ENCODE data around the gene CRTC1. TPM values are rescaled to one million over a fixed set of nuclear protein-coding genes. Genes with fewer than 3 reads are reported as not detected.
"Not testable (repeated sequence)": the region's sequence is repeated elsewhere in the genome, so short reads cannot be mapped to it uniquely, and the experiment has no call there.

CRTC1 gene
- total RNA-seq, 4 donors from 2014 or later: 2.4 to 17.5 (median 6.7) TPM

DNA sequence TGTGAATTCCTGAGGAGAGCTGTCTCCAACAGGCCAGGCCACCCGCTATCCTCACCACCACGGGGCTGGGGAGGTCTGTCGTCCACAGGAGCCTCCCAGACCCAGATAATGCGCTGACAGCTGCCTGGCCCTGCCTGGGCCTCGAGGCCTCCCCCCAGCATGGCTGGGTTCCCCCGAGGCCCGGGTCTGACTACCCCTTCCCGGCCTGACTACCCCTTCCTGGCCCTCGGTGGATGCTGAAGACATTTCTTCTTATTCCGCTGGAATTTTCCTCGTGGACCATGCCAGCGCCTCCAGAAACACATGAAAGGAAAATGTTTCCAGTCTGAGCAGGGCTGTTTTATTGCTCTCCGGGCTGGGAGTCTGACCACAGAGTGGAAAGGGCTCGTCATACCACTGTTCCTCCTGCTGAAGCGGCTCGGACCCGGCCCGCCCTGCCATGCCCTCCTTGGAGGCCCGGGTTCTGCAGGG lies 124.4 kb downstream of the CRTC1 start:
- Histone ChIP-seq H3K4me1 (no peaks in the 10 kb centered on the region), H3K9me3 (no peaks in the 10 kb centered on the region), H3K27me3 (no peaks in the 10 kb centered on the region), H3K27ac (peak overlapping the region; percentile 73 to 80), H3K4me3 (no peak overlapping the region), H3K36me3 (no peaks in the 10 kb centered on the region)
- intact Hi-C loops (cut with DNase I; ENCODE audit: low total_unique reads): no loop called here
- no peak for TF ChIP-seq POLR2A (IDR thresholded peaks at IDR 0.05)
- TF ChIP-seq, protein P1, sequence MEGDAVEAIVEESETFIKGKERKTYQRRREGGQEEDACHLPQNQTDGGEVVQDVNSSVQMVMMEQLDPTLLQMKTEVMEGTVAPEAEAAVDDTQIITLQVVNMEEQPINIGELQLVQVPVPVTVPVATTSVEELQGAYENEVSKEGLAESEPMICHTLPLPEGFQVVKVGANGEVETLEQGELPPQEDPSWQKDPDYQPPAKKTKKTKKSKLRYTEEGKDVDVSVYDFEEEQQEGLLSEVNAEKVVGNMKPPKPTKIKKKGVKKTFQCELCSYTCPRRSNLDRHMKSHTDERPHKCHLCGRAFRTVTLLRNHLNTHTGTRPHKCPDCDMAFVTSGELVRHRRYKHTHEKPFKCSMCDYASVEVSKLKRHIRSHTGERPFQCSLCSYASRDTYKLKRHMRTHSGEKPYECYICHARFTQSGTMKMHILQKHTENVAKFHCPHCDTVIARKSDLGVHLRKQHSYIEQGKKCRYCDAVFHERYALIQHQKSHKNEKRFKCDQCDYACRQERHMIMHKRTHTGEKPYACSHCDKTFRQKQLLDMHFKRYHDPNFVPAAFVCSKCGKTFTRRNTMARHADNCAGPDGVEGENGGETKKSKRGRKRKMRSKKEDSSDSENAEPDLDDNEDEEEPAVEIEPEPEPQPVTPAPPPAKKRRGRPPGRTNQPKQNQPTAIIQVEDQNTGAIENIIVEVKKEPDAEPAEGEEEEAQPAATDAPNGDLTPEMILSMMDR (IDR thresholded peaks at IDR 0.05): no peak
- DNase-seq: peak; percentile 64 to 69

DNA sequence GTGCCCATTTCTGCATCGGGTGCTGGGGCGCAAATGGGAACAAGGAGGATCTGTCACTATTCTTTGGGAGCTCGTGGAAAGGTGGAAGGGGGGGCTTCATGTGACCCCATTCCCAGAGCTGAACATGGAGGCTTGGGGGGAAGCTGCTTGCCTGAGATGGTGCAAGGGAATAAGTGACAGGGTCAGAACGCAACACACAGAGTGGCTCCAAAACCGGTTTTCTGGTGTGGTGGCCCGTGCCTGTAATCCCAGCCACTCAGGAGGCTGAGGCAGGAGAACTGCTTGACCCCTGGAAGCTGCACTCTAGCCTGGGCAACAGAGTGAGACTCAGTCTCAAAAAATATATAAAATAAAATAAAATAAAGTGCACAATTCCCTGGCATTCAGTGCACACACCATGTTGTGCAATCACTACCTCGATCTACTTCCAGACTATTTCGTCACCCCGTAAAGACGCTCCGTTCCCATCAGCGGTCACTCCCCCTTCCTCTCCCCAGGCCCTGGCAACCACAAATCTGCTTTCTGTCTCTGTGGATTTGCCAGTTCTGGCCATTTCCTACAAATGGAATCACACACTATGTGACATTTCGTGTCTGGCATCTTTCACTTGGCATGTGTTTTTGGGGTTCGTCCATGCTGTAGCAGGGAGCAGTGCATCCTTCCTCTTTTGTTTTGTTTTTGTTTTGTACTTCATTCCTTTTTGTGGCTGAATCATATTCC lies 125.8 kb downstream of the CRTC1 start:
- H3K27ac ChIP-seq: peak overlapping the region; percentile 70 to 73
- DNase-seq: peak; percentile 83 to 90

DNA sequence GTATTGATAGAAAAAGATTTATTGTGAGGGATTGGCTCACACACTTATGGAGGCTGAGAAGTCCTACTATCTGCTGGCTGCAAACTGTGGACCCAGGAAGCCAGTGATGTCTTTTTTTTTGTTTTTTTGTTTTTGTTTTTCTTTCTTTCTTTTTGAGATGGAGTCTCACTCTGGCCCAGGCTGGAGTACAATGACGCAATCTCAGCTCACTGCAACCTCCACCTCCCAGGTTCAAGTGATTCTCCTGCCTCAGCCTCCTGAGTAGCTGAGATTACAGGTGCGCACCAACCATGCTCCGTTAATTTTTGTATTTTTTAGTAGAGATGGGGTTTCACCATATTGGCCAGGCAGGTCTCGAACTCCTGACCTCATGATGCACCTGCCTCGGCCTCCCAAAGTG lies 128.2 kb downstream of the CRTC1 start:
- H3K4me3 ChIP-seq; H3K4me1 ChIP-seq; DNase-seq; H3K27ac ChIP-seq; intact Hi-C loops (cut with DNase I; ENCODE audit: low total_unique reads); H3K9me3 ChIP-seq; H3K36me3 ChIP-seq; H3K27me3 ChIP-seq: not testable (repeated sequence)

More for the DNA sequence above, 125.8 kb downstream of the CRTC1 start:
- H3K27me3 ChIP-seq: no peaks in the 10 kb centered on the region
- intact Hi-C loops (cut with DNase I; ENCODE audit: low total_unique reads): no loop called here
- no peak overlapping the region for H3K4me3 ChIP-seq
- H3K4me1 ChIP-seq: no peaks in the 10 kb centered on the region
- H3K9me3 ChIP-seq: no peaks in the 10 kb centered on the region
- no peak for TF ChIP-seq POLR2A (IDR thresholded peaks at IDR 0.05)
- TF ChIP-seq, protein P1 (IDR thresholded peaks at IDR 0.05): peak in 1 of 4 experiments; percentile 10
- no peaks in the 10 kb centered on the region for H3K36me3 ChIP-seq

DNA sequence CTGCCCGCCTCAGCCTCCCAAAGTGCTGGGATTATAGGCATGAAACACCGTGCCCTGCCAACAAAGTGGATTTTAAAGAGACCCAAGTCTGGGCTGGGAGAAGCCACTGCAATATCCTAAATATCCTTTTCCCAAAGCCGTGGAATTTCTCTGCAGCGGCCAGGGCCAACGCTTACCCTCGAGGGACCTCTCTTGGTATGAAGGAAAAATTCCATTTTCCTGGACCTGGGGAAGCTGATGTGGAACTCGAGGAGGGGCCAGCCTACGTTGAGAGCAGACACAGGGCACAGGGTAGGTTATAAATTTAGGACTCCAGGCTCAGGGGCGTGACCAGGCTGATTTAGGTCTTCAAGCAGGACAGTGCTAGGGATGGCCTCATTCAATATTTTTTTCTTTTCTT lies 130.6 kb downstream of the CRTC1 start:
- Histone ChIP-seq H3K27ac (no peak overlapping the region), H3K27me3 (no peaks in the 10 kb centered on the region), H3K4me1 (no peaks in the 10 kb centered on the region), H3K36me3 (no peaks in the 10 kb centered on the region), H3K9me3 (no peaks in the 10 kb centered on the region), H3K4me3 (no peak overlapping the region)
- DNase-seq: peak in 1 of 2 donors; percentile 42
- TF ChIP-seq, protein P1 (IDR thresholded peaks at IDR 0.05): peak in 1 of 4 experiments; percentile 12
- no peak for TF ChIP-seq POLR2A (IDR thresholded peaks at IDR 0.05)
- intact Hi-C loops (cut with DNase I; ENCODE audit: low total_unique reads): no loop called here

DNA sequence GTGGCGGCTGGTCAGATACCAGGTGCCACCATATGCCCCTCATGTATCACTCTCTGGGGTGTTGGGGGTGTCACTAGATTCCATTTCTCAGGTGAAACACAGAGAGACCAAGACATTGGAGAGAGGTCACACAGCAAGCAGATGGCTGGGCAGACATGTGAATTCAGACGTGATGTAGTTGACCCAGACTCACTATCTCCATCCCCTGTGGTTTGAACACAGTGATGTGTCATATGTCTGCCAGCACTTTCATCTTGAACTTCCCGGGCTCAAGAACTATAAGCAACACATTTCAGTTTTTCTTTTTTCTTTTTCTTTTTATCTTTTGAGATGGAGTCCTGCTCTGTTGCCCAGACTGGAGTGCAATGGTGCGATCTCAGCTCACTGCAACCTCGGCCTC lies 132.2 kb downstream of the CRTC1 start:
- intact Hi-C loops (cut with DNase I; ENCODE audit: low total_unique reads): no loop called here
- TF ChIP-seq POLR2A (IDR thresholded peaks at IDR 0.05): no peak
- TF ChIP-seq, protein P1 (IDR thresholded peaks at IDR 0.05): no peak
- Histone ChIP-seq H3K36me3 (no peaks in the 10 kb centered on the region), H3K9me3 (no peaks in the 10 kb centered on the region), H3K4me3 (no peak overlapping the region), H3K27ac (no peak overlapping the region), H3K4me1 (no peaks in the 10 kb centered on the region), H3K27me3 (no peaks in the 10 kb centered on the region)
- DNase-seq: no peak

DNA sequence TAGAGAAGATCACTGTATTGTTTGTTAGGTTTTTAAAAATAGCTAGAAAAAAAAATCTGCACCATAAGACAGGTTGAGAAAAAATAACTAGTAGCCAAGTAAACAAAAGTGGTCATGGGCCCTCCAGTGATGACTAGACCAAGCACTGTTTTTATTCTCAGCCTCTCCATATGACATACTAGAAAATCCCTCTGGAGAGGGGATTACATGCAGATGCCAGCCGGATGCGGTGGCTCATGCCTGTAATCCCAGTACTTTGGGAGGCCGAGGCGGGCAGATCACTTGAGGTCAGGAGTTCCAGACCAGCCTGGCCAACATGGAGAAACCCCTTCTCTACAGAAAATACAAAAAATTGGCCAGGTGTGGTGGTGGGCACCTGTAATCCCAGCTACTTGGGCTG lies 133.2 kb downstream of the CRTC1 start:
- H3K36me3 ChIP-seq; H3K27ac ChIP-seq; H3K27me3 ChIP-seq; H3K9me3 ChIP-seq; H3K4me1 ChIP-seq; H3K4me3 ChIP-seq; DNase-seq; intact Hi-C loops (cut with DNase I; ENCODE audit: low total_unique reads): not testable (repeated sequence)

Measured in uterus (tissue), 4 donors.